Loucy (cell line): Measurements from ENCODE around the gene SNX12.
A peak's percentile ranks its signal among the peaks of the same experiment; 100 is the strongest.

Source experiments
- H2AFZ ChIP-seq: fragments of 200-600 bp; sonication (generic); 2 replicates; pipeline ENCODE4 v1.6.0; 2016; ENCODE audit warnings: antibody characterized with exemption, mild to moderate bottlenecking, low read length, moderate library complexity
- H3F3A ChIP-seq: fragments of 200-600 bp; 2 replicates; pipeline ENCODE4 v1.6.0; 2016; ENCODE audit warnings: antibody characterized with exemption, low read depth, mild to moderate bottlenecking
- H3K27me3 ChIP-seq: fragments of 200-600 bp; sonication (generic); 2 replicates; pipeline ENCODE4 v1.6.1; 2014; ENCODE audit warnings: low read length, mild to moderate bottlenecking; ENCODE audit not compliant: insufficient read depth, poor library complexity, severe bottlenecking
- H3K36me3 ChIP-seq: fragments of 200-600 bp; sonication (generic); 2 replicates; pipeline ENCODE4 v1.6.1; 2016; ENCODE audit warnings: low read length; ENCODE audit not compliant: insufficient read depth
- H3K4me1 ChIP-seq: fragments of 200-600 bp; sonication (generic); 2 replicates; pipeline ENCODE4 v1.5.1; 2014; ENCODE audit warnings: low read length, mild to moderate bottlenecking; ENCODE audit not compliant: insufficient read depth, poor library complexity, severe bottlenecking
- H3K4me2 ChIP-seq: fragments of 200-600 bp; sonication (generic); 2 replicates; pipeline ENCODE4 v1.6.0; 2014; ENCODE audit warnings: antibody characterized with exemption, low read length, low read depth, mild to moderate bottlenecking; ENCODE audit not compliant: poor library complexity, severe bottlenecking
- H3K4me3 ChIP-seq: fragments of 200-600 bp; sonication (generic); 2 replicates; pipeline ENCODE4 v1.5.1; 2014; ENCODE audit warnings: low read length, mild to moderate bottlenecking, mixed read lengths; ENCODE audit not compliant: poor library complexity, severe bottlenecking
- H3K79me2 ChIP-seq: fragments of 200-600 bp; sonication (generic); 2 replicates; pipeline ENCODE4 v1.6.1; 2014; ENCODE audit warnings: low read length; ENCODE audit not compliant: insufficient read depth
- H3K9ac ChIP-seq: fragments of 200-600 bp; sonication (generic); 2 replicates; pipeline ENCODE4 v1.6.0; 2014; ENCODE audit warnings: mild to moderate bottlenecking, low read depth, low read length, moderate library complexity; ENCODE audit not compliant: poor library complexity, severe bottlenecking
- H3K9me2 ChIP-seq: fragments of 200-600 bp; sonication (generic); replicated peaks from 2 replicates; pipeline ENCODE4 v1.6.1; 2016; ENCODE audit warnings: low read depth, low read length, mixed read lengths
- H3K9me3 ChIP-seq: fragments of 200-600 bp; sonication (generic); 2 replicates; pipeline ENCODE4 v1.6.1; 2014; ENCODE audit warnings: mild to moderate bottlenecking, antibody characterized with exemption, low read length, low read depth; ENCODE audit not compliant: insufficient read depth
- H4K20me1 ChIP-seq: fragments of 200-600 bp; sonication (generic); 2 replicates; pipeline ENCODE4 v1.6.0; 2014; ENCODE audit warnings: antibody characterized with exemption, low read length, mild to moderate bottlenecking; ENCODE audit not compliant: insufficient read depth, poor library complexity, severe bottlenecking
- EZH2phosphoT487 ChIP-seq: fragments of 200-600 bp; IDR thresholded peaks from 2 replicates; pipeline ENCODE4 v1.6.1; 2018; ENCODE audit warnings: antibody characterized with exemption, mild to moderate bottlenecking, moderate library complexity, borderline replicate concordance
- TF ChIP-seq, protein P1 (sequence below): fragments of 200-600 bp; sonication (generic); conservative IDR thresholded peaks from 2 replicates; pipeline ENCODE4 v1.5.1; 2014; ENCODE audit warnings: mild to moderate bottlenecking, antibody characterized with exemption, low read length

SNX12 gene

DNA sequence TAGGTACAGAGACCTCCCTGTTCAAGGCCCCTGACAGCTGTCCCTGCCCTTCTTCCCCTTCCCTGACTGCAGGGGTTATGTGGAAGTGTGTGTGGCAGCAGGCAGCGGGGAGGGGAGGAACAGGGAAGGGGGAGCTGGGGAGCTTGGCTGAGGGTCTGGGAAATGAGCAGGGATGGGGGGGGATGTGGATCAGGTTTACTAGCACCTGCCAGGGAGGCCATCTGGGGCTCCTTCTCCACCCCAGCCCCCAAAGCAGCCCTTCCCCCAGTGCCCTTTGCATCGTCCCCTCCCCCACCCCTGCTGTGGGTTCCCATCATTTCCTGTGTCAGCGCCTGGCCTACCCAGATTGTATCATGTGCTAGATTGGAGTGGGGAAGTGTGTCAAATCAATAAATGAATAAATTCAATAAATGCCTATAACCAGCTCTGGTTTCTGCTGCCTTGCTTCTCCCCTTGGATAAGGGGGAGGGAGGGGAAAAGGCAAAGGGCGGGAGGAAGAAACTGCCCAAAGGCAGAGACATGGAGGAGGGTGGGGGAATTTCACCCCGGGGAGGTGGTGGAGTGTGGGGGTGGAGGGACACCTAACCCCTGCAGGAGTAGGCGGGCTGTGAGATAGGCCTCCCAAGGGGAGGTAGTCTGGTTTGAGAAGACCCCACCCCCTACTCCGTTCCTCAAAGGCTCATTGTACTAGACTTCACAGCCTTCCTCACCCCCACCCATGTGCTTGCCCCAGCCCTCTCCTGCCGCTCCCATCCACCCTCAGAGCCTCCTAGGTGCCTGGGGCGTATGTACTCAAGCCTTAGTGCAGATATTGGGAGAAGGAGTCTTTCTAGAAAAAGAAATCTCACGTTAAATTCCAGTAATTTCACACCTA lies 35.2 kb upstream of the SNX12 start:
- Histone ChIP-seq H3K4me2 (peak overlapping the region; percentile 99), H3K9me2 (no peaks in the 10 kb centered on the region), H3K4me1 (peaks cover 74% of the 10 kb centered on the region), H3K36me3 (no peaks in the 10 kb centered on the region), H3K79me2 (peaks cover 56% of the 10 kb centered on the region), H2AFZ (no peak overlapping the region), H3K9me3 (no peaks in the 10 kb centered on the region), H4K20me1 (no peaks in the 10 kb centered on the region), H3F3A (peaks cover 8% of the 10 kb centered on the region), H3K4me3 (peak overlapping the region; percentile 85), H3K27me3 (no peaks in the 10 kb centered on the region), H3K9ac (peak overlapping the region; percentile 97)
- TF ChIP-seq, protein P1, sequence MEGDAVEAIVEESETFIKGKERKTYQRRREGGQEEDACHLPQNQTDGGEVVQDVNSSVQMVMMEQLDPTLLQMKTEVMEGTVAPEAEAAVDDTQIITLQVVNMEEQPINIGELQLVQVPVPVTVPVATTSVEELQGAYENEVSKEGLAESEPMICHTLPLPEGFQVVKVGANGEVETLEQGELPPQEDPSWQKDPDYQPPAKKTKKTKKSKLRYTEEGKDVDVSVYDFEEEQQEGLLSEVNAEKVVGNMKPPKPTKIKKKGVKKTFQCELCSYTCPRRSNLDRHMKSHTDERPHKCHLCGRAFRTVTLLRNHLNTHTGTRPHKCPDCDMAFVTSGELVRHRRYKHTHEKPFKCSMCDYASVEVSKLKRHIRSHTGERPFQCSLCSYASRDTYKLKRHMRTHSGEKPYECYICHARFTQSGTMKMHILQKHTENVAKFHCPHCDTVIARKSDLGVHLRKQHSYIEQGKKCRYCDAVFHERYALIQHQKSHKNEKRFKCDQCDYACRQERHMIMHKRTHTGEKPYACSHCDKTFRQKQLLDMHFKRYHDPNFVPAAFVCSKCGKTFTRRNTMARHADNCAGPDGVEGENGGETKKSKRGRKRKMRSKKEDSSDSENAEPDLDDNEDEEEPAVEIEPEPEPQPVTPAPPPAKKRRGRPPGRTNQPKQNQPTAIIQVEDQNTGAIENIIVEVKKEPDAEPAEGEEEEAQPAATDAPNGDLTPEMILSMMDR: no peak
- no peak for TF ChIP-seq EZH2phosphoT487

- TF ChIP-seq, protein P1: no peak
- TF ChIP-seq EZH2phosphoT487: no peak
- no peaks in the 10 kb centered on the region for H3K9me2 ChIP-seq
- peaks cover 47% of the 10 kb centered on the region for H3K79me2 ChIP-seq
- H3F3A ChIP-seq: 0 out of 2 replicates have a peak, but pooled peaks cover 7% of the 10 kb centered on the region
- H4K20me1 ChIP-seq: no peaks in the 10 kb centered on the region
- H2AFZ ChIP-seq: no peak overlapping the region
- H3K36me3 ChIP-seq: no peaks in the 10 kb centered on the region
- H3K4me1 ChIP-seq: peaks cover 77% of the 10 kb centered on the region
- H3K9me3 ChIP-seq: no peaks in the 10 kb centered on the region
- H3K27me3 ChIP-seq: no peaks in the 10 kb centered on the region
- peak overlapping the region; percentile 97 for H3K9ac ChIP-seq
- no peak overlapping the region for H3K4me3 ChIP-seq
- H3K4me2 ChIP-seq: peak overlapping the region; percentile 99
Observed at GRCh38 chrX:71102292-71102691, 34.2 kb upstream of the SNX12 start.

DNA sequence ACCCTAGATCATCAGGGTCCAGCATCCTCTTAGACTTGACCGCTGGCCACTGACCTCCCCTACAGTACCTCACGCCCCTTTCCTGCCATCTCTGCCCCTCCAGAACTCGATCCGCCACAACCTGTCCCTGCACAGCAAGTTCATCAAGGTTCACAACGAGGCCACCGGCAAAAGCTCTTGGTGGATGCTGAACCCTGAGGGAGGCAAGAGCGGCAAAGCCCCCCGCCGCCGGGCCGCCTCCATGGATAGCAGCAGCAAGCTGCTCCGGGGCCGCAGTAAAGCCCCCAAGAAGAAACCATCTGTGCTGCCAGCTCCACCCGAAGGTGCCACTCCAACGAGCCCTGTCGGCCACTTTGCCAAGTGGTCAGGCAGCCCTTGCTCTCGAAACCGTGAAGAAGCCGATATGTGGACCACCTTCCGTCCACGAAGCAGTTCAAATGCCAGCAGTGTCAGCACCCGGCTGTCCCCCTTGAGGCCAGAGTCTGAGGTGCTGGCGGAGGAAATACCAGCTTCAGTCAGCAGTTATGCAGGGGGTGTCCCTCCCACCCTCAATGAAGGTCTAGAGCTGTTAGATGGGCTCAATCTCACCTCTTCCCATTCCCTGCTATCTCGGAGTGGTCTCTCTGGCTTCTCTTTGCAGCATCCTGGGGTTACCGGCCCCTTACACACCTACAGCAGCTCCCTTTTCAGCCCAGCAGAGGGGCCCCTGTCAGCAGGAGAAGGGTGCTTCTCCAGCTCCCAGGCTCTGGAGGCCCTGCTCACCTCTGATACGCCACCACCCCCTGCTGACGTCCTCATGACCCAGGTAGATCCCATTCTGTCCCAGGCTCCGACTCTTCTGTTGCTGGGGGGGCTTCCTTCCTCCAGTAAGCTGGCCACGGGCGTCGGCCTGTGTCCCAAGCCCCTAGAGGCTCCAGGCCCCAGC lies 32.7 kb upstream of the SNX12 start:
- H3K4me1 ChIP-seq: peaks cover 65% of the 10 kb centered on the region
- no peaks in the 10 kb centered on the region for H3K27me3 ChIP-seq

More for the DNA sequence above, 32.7 kb upstream of the SNX12 start:
- Histone ChIP-seq H3F3A (0 out of 2 replicates have a peak, but pooled peaks cover 4% of the 10 kb centered on the region), H3K79me2 (peaks cover 37% of the 10 kb centered on the region), H3K9ac (peak overlapping the region; percentile 97), H3K9me2 (no peaks in the 10 kb centered on the region), H2AFZ (no peak overlapping the region), H3K36me3 (no peaks in the 10 kb centered on the region), H3K4me3 (no peak overlapping the region), H4K20me1 (no peaks in the 10 kb centered on the region), H3K4me2 (peak overlapping the region; percentile 32), H3K9me3 (no peaks in the 10 kb centered on the region)
- no peak for TF ChIP-seq EZH2phosphoT487
- TF ChIP-seq, protein P1: peak; percentile 44
